Measurements from ENCODE around the gene PAN3.

- TF ChIP-seq CTCF (conservative IDR thresholded peaks at IDR 0.05; ENCODE audit: low read depth, low read length) (no peak), EZH2 (IDR thresholded peaks at IDR 0.05; ENCODE audit: borderline replicate concordance, low read depth, low read length, poor library complexity, severe bottlenecking) (no peak)
Observed at GRCh38 chr13:28314879-28315278, 176.5 kb downstream of the PAN3 start.
